ENCODE measurements around the gene ATP8B3.

DNA sequence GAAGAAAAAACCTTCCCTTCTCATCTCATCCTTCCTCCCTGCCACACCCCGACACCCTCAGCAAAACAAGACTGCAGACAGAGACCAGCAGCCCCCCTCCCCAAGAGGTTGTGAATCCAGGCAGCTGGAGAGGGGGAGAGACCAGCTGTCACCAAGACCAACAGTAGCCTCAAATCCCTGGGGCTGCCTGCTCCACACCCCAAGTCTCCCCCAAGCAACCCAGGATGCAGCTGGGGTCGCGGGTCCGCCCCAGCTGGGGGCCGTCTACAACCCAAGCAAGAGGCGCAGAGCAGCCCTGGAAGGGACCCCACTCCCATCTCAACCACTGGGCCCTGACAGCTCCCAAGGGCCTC lies 44.2 kb upstream of the ATP8B3 start:
- TF ChIP-seq, protein P1, sequence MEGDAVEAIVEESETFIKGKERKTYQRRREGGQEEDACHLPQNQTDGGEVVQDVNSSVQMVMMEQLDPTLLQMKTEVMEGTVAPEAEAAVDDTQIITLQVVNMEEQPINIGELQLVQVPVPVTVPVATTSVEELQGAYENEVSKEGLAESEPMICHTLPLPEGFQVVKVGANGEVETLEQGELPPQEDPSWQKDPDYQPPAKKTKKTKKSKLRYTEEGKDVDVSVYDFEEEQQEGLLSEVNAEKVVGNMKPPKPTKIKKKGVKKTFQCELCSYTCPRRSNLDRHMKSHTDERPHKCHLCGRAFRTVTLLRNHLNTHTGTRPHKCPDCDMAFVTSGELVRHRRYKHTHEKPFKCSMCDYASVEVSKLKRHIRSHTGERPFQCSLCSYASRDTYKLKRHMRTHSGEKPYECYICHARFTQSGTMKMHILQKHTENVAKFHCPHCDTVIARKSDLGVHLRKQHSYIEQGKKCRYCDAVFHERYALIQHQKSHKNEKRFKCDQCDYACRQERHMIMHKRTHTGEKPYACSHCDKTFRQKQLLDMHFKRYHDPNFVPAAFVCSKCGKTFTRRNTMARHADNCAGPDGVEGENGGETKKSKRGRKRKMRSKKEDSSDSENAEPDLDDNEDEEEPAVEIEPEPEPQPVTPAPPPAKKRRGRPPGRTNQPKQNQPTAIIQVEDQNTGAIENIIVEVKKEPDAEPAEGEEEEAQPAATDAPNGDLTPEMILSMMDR (IDR thresholded peaks at IDR 0.05) = no peak
- no peak for TF ChIP-seq POLR2A (IDR thresholded peaks at IDR 0.05)
